Upper lobe of right lung (tissue), 1 donor: Measurements from ENCODE around the gene MAML2. TPM values are rescaled to one million over a fixed set of nuclear protein-coding genes. Genes with fewer than 3 reads are reported as not detected.

Experiments used
- ATAC-seq: fragments of 200-7000 bp; cut with Tn5 transposase; one replicate; pipeline ENCODE4 v1.9.1; 2020; ENCODE audit warnings: mild to moderate bottlenecking, moderate library complexity
- DNase-seq: peaks from one replicate; pipeline ENCODE4 v3.0.0-alpha.2; 2020
- H3K27ac ChIP-seq: fragments of 200-600 bp; one replicate; pipeline ENCODE4 v1.8.0; 2022
- H3K27me3 ChIP-seq: fragments of 200-600 bp; one replicate; pipeline ENCODE4 v1.8.0; 2022; ENCODE audit warnings: mild to moderate bottlenecking
- H3K36me3 ChIP-seq: fragments of 200-600 bp; one replicate; pipeline ENCODE4 v1.8.0; 2022
- H3K4me1 ChIP-seq: fragments of 200-600 bp; one replicate; pipeline ENCODE4 v1.8.0; 2022
- H3K4me3 ChIP-seq: fragments of 200-600 bp; one replicate; pipeline ENCODE4 v1.8.0; 2022; ENCODE audit warnings: mild to moderate bottlenecking
- H3K9me3 ChIP-seq: fragments of 200-600 bp; one replicate; pipeline ENCODE4 v1.8.0; 2022
- CTCF ChIP-seq: fragments of 200-600 bp; IDR thresholded peaks from one replicate; pipeline ENCODE4 v1.8.0; 2022; ENCODE audit warnings: antibody characterized with exemption
- intact Hi-C: fragments of 100-400 bp; cut with DNase I; formaldehyde crosslinking; loops from one replicate; pipeline ENCODE4 v1.11.0; 2022
- total RNA-seq: library from RNA; stranded (reverse); fragmentation: NEBNext Ultra II Directional; extraction: Animal tissue kit (Norgen Biotek cat#: 25700); gene quantifications from one replicate; pipeline ENCODE4 v1.2.1, GENCODE V29; 2021
- donor health status: DM: no; HTN: yes; CAD: no; lungs with severe emphysema.

MAML2 gene
- total RNA-seq, 1 donor from 2014 or later, result 27.5 TPM

GRCh38 chr11:96119211-96119610 lies 223.8 kb downstream of the MAML2 start:
- Histone ChIP-seq H3K4me1 (peaks cover 3% of the 10 kb centered on the region), H3K36me3 (no peaks in the 10 kb centered on the region), H3K9me3 (no peaks in the 10 kb centered on the region), H3K4me3 (no peak overlapping the region), H3K27ac (no peak overlapping the region), H3K27me3 (no peaks in the 10 kb centered on the region)
- DNase-seq (no peak), ATAC-seq (no peak)
- no peak for TF ChIP-seq CTCF
- intact Hi-C loops, result no loop called here

- Histone ChIP-seq H3K4me3 (no peak overlapping the region), H3K27ac (no peak overlapping the region), H3K27me3 (no peaks in the 10 kb centered on the region), H3K9me3 (no peaks in the 10 kb centered on the region), H3K4me1 (peaks cover 11% of the 10 kb centered on the region), H3K36me3 (no peaks in the 10 kb centered on the region)
- intact Hi-C loops, result no loop called here
- no peak for TF ChIP-seq CTCF
- no peak for ATAC-seq
- DNase-seq, result no peak
Measured at GRCh38 chr11:96116376-96116775, 226.6 kb downstream of the MAML2 start.

GRCh38 chr11:96114178-96115064 lies 228.6 kb downstream of the MAML2 start:
- Histone ChIP-seq H3K4me3 (no peak overlapping the region), H3K4me1 (peaks cover 11% of the 10 kb centered on the region), H3K36me3 (no peaks in the 10 kb centered on the region), H3K9me3 (no peaks in the 10 kb centered on the region), H3K27me3 (no peaks in the 10 kb centered on the region), H3K27ac (no peak overlapping the region)
- DNase-seq, result no peak
- TF ChIP-seq CTCF, result no peak
- intact Hi-C loops, result no loop called here
- ATAC-seq, result no peak

- ATAC-seq (no peak), DNase-seq (no peak)
- TF ChIP-seq CTCF, result no peak
- no peaks in the 10 kb centered on the region for H3K9me3 ChIP-seq
- no peak overlapping the region for H3K4me3 ChIP-seq
- intact Hi-C loops, result no loop called here
- H3K36me3 ChIP-seq, result no peaks in the 10 kb centered on the region
- H3K4me1 ChIP-seq, result peaks cover 11% of the 10 kb centered on the region
- H3K27me3 ChIP-seq, result no peaks in the 10 kb centered on the region
- peak overlapping the region; percentile 52 for H3K27ac ChIP-seq
Measured at GRCh38 chr11:96113193-96113681, 229.8 kb downstream of the MAML2 start.

GRCh38 chr11:96112192-96113128 lies 230.5 kb downstream of the MAML2 start:
- DNase-seq (no peak), ATAC-seq (no peak)
- H3K4me3 ChIP-seq, result no peak overlapping the region
- no peaks in the 10 kb centered on the region for H3K27me3 ChIP-seq
- H3K36me3 ChIP-seq, result no peaks in the 10 kb centered on the region
- peak overlapping the region; percentile 52 for H3K27ac ChIP-seq
- intact Hi-C loops, result no loop called here
- no peak for TF ChIP-seq CTCF
- H3K9me3 ChIP-seq, result no peaks in the 10 kb centered on the region
- peaks cover 11% of the 10 kb centered on the region for H3K4me1 ChIP-seq
